Lower leg skin (tissue), 4 donors: ENCODE measurements around the gene KCND2. TPM values are rescaled to one million over a fixed set of nuclear protein-coding genes. Genes with fewer than 3 reads are reported as not detected.

Experiments
- DNase-seq, 2 donors: peaks; one replicate each; pipeline ENCODE4 v3.0.0-alpha.2; 2019; ENCODE audit warnings: low spot score in 2 of 2
- H3K4me3 ChIP-seq: fragments of 200-600 bp; sonication (generic); 2 replicates; pipeline ENCODE4 v1.5.1; 2017; ENCODE audit warnings: mild to moderate bottlenecking, low read depth; ENCODE audit not compliant: poor library complexity, severe bottlenecking
- POLR2A ChIP-seq, 2 donors: fragments of 450-650 bp; IDR thresholded peaks; one replicate each; pipeline ENCODE4 v1.6.1; 2016 to 2017; ENCODE audit warnings: antibody characterized with exemption in 2 of 2, mild to moderate bottlenecking in 1 of 2, moderate library complexity in 1 of 2
- WGBS, 2 donors: methylation state at CpG; one replicate each; pipeline ENCODE4 v1.1.5; 2018; 5-methylcytosine and 5-hydroxymethylcytosine counted together
- intact Hi-C: fragments of 100-400 bp; cut with DNase I; formaldehyde crosslinking; loops from one replicate; pipeline ENCODE4 v1.15.0; 2023; ENCODE audit warnings: low total_unique reads
- total RNA-seq, 4 donors: library from RNA; depleted of rRNA; stranded (reverse); fragments of >200 nt; gene quantifications; one replicate each; pipeline ENCODE4 v1.1.0, GENCODE V29; 2016
- TF ChIP-seq, protein P1 (sequence below), 3 donors: fragments of 450-650 bp; IDR thresholded peaks; one replicate each; pipeline ENCODE4 v1.5.1; 2016; ENCODE audit warnings: antibody characterized with exemption in 3 of 3, mild to moderate bottlenecking in 3 of 3, moderate library complexity in 2 of 3

Gene KCND2
- total RNA-seq, 4 donors from 2014 or later: 0.11 to 0.25 (median 0.15) TPM

DNA sequence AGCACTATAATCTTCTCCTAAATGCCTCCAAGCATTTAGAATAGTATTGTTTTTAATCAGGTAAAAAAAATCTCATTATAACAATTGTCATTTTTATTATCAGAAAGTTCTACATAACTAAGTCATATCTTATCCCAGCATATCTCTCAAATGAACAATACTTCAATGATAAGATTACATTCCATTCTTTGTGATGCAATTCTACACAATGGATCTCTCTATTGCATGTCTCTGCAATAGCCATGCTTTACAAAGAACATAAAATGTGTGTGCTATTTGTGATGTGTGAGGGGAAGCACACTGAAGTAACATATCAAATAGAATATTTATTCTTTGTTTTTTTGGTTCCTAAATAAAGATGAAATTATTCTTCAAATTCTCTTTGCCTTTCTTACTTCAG, 389.3 kb downstream of the KCND2 start:
- intact Hi-C loops: no loop called here
- H3K4me3 ChIP-seq: no peak overlapping the region
- DNase-seq: no peak
- TF ChIP-seq POLR2A (IDR thresholded peaks at IDR 0.05): no peak
- TF ChIP-seq, protein P1, sequence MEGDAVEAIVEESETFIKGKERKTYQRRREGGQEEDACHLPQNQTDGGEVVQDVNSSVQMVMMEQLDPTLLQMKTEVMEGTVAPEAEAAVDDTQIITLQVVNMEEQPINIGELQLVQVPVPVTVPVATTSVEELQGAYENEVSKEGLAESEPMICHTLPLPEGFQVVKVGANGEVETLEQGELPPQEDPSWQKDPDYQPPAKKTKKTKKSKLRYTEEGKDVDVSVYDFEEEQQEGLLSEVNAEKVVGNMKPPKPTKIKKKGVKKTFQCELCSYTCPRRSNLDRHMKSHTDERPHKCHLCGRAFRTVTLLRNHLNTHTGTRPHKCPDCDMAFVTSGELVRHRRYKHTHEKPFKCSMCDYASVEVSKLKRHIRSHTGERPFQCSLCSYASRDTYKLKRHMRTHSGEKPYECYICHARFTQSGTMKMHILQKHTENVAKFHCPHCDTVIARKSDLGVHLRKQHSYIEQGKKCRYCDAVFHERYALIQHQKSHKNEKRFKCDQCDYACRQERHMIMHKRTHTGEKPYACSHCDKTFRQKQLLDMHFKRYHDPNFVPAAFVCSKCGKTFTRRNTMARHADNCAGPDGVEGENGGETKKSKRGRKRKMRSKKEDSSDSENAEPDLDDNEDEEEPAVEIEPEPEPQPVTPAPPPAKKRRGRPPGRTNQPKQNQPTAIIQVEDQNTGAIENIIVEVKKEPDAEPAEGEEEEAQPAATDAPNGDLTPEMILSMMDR (IDR thresholded peaks at IDR 0.05): no peak

DNA sequence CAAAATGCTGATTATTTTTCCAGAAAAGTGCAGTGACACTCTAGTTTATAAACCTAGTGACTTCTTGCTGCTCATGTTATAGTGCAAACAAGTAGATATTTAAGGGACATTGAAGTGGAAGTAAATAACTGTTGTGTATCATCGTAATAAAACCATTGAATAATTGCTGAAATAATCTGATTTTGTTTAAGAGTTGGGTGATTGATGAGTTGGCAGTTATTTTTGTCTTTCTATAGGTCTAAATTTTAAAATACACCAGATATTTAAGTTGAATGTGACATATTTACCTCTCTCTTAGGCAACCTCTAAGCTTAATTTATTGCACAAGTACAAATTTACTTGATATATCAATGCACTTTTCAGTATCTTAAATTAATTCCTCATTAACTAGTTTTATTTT, 392.1 kb downstream of the KCND2 start:
- intact Hi-C loops: no loop called here
- no peak for DNase-seq
- TF ChIP-seq, protein P1 (IDR thresholded peaks at IDR 0.05): no peak
- TF ChIP-seq POLR2A (IDR thresholded peaks at IDR 0.05): no peak
- no peak overlapping the region for H3K4me3 ChIP-seq
- 77 to 79% methylated on average over 1 of the region's 1 CpG for WGBS, 2 donors

DNA sequence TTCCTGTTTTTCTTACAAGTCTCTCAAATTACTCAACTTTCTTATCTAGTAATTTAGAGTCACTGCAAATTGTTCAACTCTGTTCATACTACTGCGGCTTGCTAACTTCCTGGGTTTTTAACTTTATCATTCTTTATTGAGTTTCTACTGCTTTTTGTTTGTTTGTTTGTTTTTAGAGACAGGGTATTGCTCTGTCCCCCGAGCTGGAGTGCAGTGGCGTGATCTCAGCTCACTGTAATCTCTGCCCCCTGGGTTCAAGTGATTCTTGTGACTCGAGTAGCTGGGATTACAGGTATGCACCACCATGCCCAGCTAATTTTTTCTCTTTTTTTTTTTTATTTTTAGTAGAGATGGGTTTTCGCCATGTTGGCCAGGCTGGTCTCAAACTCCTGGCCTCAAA, 402.1 kb downstream of the KCND2 start:
- WGBS, 2 donors: 82 to 83% methylated on average over 5 of the region's 5 CpGs
- intact Hi-C loops: no loop called here
- DNase-seq: no peak
- H3K4me3 ChIP-seq: no peak overlapping the region
- TF ChIP-seq, protein P1 (IDR thresholded peaks at IDR 0.05): no peak
- TF ChIP-seq POLR2A (IDR thresholded peaks at IDR 0.05): no peak

DNA sequence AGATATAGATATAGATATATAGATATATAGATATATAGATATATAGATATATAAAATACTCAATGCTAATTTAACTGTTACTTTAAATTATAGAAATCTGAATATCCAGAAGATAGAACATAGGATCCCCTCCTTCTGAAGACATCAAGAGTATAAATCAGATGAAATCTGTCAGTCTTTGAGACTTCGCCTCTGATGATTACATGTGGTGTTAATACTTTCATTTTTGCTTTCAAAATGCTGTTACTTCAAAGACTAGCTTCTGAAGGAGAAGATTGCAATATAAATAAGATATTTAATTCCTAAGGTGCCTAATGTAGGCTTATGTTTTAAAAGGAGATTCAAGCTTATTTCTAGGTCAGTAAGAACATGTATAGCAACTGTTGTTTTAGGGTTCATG, 404.6 kb downstream of the KCND2 start:
- TF ChIP-seq POLR2A (IDR thresholded peaks at IDR 0.05): no peak
- TF ChIP-seq, protein P1 (IDR thresholded peaks at IDR 0.05): no peak
- DNase-seq: no peak
- intact Hi-C loops: no loop called here
- WGBS, 2 donors: 66 to 86% methylated on average over 1 of the region's 1 CpG
- no peak overlapping the region for H3K4me3 ChIP-seq

DNA sequence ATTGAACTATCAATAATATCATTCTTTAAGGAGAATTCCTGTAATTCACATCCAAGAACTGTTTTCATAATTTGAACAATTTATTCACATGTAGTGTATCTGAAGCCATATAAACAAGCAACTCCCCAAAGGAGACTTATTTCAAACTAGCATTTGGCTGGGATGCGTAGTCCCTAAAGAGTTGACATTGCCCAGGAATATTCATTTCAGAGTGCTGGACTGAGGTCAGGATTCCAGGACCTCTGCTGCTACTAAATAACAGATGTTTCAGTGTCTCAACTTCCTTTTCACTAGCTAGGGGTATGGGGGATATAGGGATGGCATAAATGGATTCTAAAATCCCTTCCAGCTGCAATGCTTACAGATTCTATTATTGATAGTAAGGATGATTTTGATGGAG, 408.0 kb downstream of the KCND2 start:
- no peak for DNase-seq
- no peak for TF ChIP-seq POLR2A (IDR thresholded peaks at IDR 0.05)
- TF ChIP-seq, protein P1 (IDR thresholded peaks at IDR 0.05): no peak
- WGBS, 2 donors: 80 to 96% methylated on average over 1 of the region's 1 CpG
- H3K4me3 ChIP-seq: no peak overlapping the region
- intact Hi-C loops: no loop called here

DNA sequence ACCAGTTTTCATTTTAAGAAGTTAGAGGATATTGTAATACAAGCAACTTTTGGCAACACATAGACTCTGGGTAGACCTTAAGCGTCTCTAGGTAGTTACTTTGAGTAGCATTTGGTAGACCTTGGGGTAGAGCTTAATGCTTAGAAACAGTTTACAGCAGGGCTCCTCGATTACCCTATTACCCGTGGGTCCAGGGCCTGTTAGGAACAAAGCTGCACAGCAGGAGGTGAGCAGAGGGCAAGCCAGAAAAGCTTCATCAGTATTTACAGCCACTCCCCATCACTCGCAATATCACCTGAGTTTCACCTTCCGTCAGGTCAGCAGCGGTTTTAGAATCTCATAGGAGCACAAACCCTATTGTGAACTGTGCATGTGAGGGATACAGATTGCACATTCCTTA, 411.5 kb downstream of the KCND2 start:
- TF ChIP-seq, protein P1 (IDR thresholded peaks at IDR 0.05): no peak
- TF ChIP-seq POLR2A (IDR thresholded peaks at IDR 0.05): no peak
- 78 to 82% methylated on average over 6 of the region's 6 CpGs for WGBS, 2 donors
- intact Hi-C loops: no loop called here
- no peak overlapping the region for H3K4me3 ChIP-seq
- DNase-seq: no peak
